GM12891 (cell line): ENCODE results near the gene MAPT.

ENCODE experiments used
- POLR2A ChIP-seq: IDR thresholded peaks from 2 replicates; pipeline ENCODE4 v1.6.1; 2011; ENCODE audit warnings: low read depth, low read length, control low read depth
- POLR2AphosphoS5 ChIP-seq: IDR thresholded peaks from 2 replicates; pipeline ENCODE4 v1.6.1; 2011; ENCODE audit warnings: low read depth, low read length, control low read depth
- TAF1 ChIP-seq: IDR thresholded peaks from 2 replicates; pipeline ENCODE4 v1.6.1; 2011; ENCODE audit warnings: low read depth, low read length, control low read depth

DNA sequence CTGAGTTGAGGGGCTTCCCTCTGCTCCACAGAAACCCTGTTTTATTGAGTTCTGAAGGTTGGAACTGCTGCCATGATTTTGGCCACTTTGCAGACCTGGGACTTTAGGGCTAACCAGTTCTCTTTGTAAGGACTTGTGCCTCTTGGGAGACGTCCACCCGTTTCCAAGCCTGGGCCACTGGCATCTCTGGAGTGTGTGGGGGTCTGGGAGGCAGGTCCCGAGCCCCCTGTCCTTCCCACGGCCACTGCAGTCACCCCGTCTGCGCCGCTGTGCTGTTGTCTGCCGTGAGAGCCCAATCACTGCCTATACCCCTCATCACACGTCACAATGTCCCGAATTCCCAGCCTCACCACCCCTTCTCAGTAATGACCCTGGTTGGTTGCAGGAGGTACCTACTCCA, 130.7 kb downstream of the MAPT start:
- TF ChIP-seq POLR2AphosphoS5 (no peak), TAF1 (no peak), POLR2A (no peak)
